H9 (cell line): ENCODE data around the gene LPO. TPM values are rescaled to one million over a fixed set of nuclear protein-coding genes. Genes with fewer than 3 reads are reported as not detected.

Experiments used
- DNase-seq: peaks from one replicate; pipeline ENCODE4 v3.0.0-alpha.2; 2017
- H2AFZ ChIP-seq: one replicate; pipeline ENCODE4 v1.6.1; 2013; ENCODE audit warnings: mild to moderate bottlenecking, low read length, control low read depth, moderate library complexity
- H2AK5ac ChIP-seq: 2 replicates; pipeline ENCODE4 v1.6.1; 2013; ENCODE audit warnings: low read length, control low read depth, mixed read lengths; ENCODE audit not compliant: insufficient read length
- H2BK120ac ChIP-seq: one replicate; pipeline ENCODE4 v1.6.1; 2013; ENCODE audit warnings: low read depth, mild to moderate bottlenecking, low read length, control low read depth, inconsistent platforms; ENCODE audit not compliant: poor library complexity, severe bottlenecking
- H2BK12ac ChIP-seq: 2 replicates; pipeline ENCODE4 v1.6.1; 2013; ENCODE audit warnings: low read length, control low read depth, mixed read lengths, low read depth; ENCODE audit not compliant: insufficient read length
- H2BK15ac ChIP-seq: 2 replicates; pipeline ENCODE4 v1.6.1; 2013; ENCODE audit warnings: low read depth, low read length, control low read depth
- H2BK20ac ChIP-seq: one replicate; pipeline ENCODE4 v1.6.1; 2013; ENCODE audit warnings: low read depth, mild to moderate bottlenecking, low read length, control low read depth, inconsistent platforms; ENCODE audit not compliant: poor library complexity, severe bottlenecking
- H2BK5ac ChIP-seq: 2 replicates; pipeline ENCODE4 v1.6.1; 2013; ENCODE audit warnings: low read length, control low read depth, mixed read lengths; ENCODE audit not compliant: insufficient read length
- H3K14ac ChIP-seq: 2 replicates; pipeline ENCODE4 v1.6.1; 2013; ENCODE audit warnings: low read length, control low read depth; ENCODE audit not compliant: insufficient read depth
- H3K18ac ChIP-seq: 2 replicates; pipeline ENCODE4 v1.6.1; 2013; ENCODE audit warnings: low read depth, mild to moderate bottlenecking, mixed read lengths, low read length, control low read depth; ENCODE audit not compliant: insufficient read length
- H3K23ac ChIP-seq: 2 replicates; pipeline ENCODE4 v1.6.1; 2013; ENCODE audit warnings: low read length, control low read depth, mixed read lengths, low read depth; ENCODE audit not compliant: insufficient read length
- H3K23me2 ChIP-seq: 2 replicates; pipeline ENCODE4 v1.6.1; 2013; ENCODE audit warnings: low read depth, mild to moderate bottlenecking, mixed read lengths, low read length, control low read depth; ENCODE audit not compliant: insufficient read length, poor library complexity, severe bottlenecking
- H3K27ac ChIP-seq: 2 replicates; pipeline ENCODE4 v1.5.1; 2013; ENCODE audit warnings: low read length, control low read depth, mixed read lengths, low read depth; ENCODE audit not compliant: insufficient read length
- H3K27me3 ChIP-seq: 2 replicates; pipeline ENCODE4 v1.6.1; 2013; ENCODE audit warnings: low read length, control low read depth, inconsistent platforms; ENCODE audit not compliant: insufficient read depth
- H3K4ac ChIP-seq: 2 replicates; pipeline ENCODE4 v1.6.1; 2013; ENCODE audit warnings: low read depth, mild to moderate bottlenecking, control low read depth, inconsistent platforms, low read length, moderate library complexity
- H3K4me1 ChIP-seq: 2 replicates; pipeline ENCODE4 v1.6.1; 2013; ENCODE audit warnings: low read length, control low read depth, inconsistent platforms; ENCODE audit not compliant: insufficient read depth
- H3K4me2 ChIP-seq: 2 replicates; pipeline ENCODE4 v1.6.1; 2013; ENCODE audit warnings: low read length, control low read depth, mixed read lengths; ENCODE audit not compliant: insufficient read length, insufficient read depth
- H3K56ac ChIP-seq: 2 replicates; pipeline ENCODE4 v1.6.1; 2013; ENCODE audit warnings: low read depth, mild to moderate bottlenecking, mixed read lengths, low read length, control low read depth; ENCODE audit not compliant: insufficient read length
- H3K79me1 ChIP-seq: 2 replicates; pipeline ENCODE4 v1.6.1; 2013; ENCODE audit warnings: low read depth, mild to moderate bottlenecking, moderate library complexity, low read length, control low read depth, inconsistent platforms; ENCODE audit not compliant: insufficient read depth, poor library complexity, severe bottlenecking
- H3K79me2 ChIP-seq: 2 replicates; pipeline ENCODE4 v1.6.1; 2013; ENCODE audit warnings: low read length, control low read depth, inconsistent platforms; ENCODE audit not compliant: insufficient read depth
- H3K9ac ChIP-seq: 2 replicates; pipeline ENCODE4 v1.6.1; 2013; ENCODE audit warnings: low read length, control low read depth, mixed read lengths; ENCODE audit not compliant: insufficient read length; ENCODE audit errors: extremely low read depth
- H3K9me3 ChIP-seq: one replicate; pipeline ENCODE4 v1.6.1; 2013; ENCODE audit warnings: low read depth, low read length, inconsistent platforms; ENCODE audit not compliant: control insufficient read depth
- H3T11ph ChIP-seq: one replicate; pipeline ENCODE4 v1.6.1; 2013; ENCODE audit warnings: mild to moderate bottlenecking, low read length, control low read depth, inconsistent platforms
- H4K20me1 ChIP-seq: one replicate; pipeline ENCODE4 v1.6.1; 2013; ENCODE audit not compliant: control insufficient read depth, insufficient read length, insufficient read depth
- H4K5ac ChIP-seq: 2 replicates; pipeline ENCODE4 v1.6.1; 2013; ENCODE audit warnings: low read depth, mild to moderate bottlenecking, mixed read lengths, low read length, control low read depth; ENCODE audit not compliant: insufficient read length
- H4K8ac ChIP-seq: replicated peaks from 2 replicates; pipeline ENCODE4 v1.6.1; 2013; ENCODE audit warnings: low read length, control low read depth, mixed read lengths, low read depth; ENCODE audit not compliant: insufficient read length
- H4K91ac ChIP-seq: 2 replicates; pipeline ENCODE4 v1.6.1; 2013; ENCODE audit warnings: low read depth, mild to moderate bottlenecking, moderate library complexity, mixed read lengths, low read length, control low read depth; ENCODE audit not compliant: insufficient read length
- H3K27ac Mint-ChIP-seq, 3 experiments: 2 replicates in 2 of 3; 3 replicates in 1 of 3; pipeline ENCODE4 v1.8.0; 2020 to 2021; ENCODE audit warnings: mixed read lengths in 3 of 3, mild to moderate bottlenecking in 1 of 3, moderate library complexity in 1 of 3
- H3K27me3 Mint-ChIP-seq: 2 replicates; pipeline ENCODE4 v1.8.0; 2021; ENCODE audit warnings: low read depth, mild to moderate bottlenecking, moderate library complexity, mixed read lengths
- H3K36me3 Mint-ChIP-seq, 3 experiments: 2 replicates in 2 of 3; 3 replicates in 1 of 3; pipeline ENCODE4 v1.8.0; 2020 to 2021; ENCODE audit warnings: low read depth in 3 of 3, mixed read lengths in 3 of 3; ENCODE audit not compliant: insufficient read depth in 1 of 3
- H3K4me1 Mint-ChIP-seq, 2 experiments: 2 replicates each; pipeline ENCODE4 v1.8.0; 2020; ENCODE audit warnings: mixed read lengths in 2 of 2
- H3K4me3 Mint-ChIP-seq, 2 experiments: 2 replicates in 1 of 2; 3 replicates in 1 of 2; pipeline ENCODE4 v1.8.0; 2020 to 2021; ENCODE audit warnings: mild to moderate bottlenecking in 2 of 2, mixed read lengths in 2 of 2, moderate library complexity in 1 of 2
- H3K9me3 Mint-ChIP-seq, 2 experiments: 2 replicates in 1 of 2; 3 replicates in 1 of 2; pipeline ENCODE4 v1.8.0; 2020; ENCODE audit warnings: mild to moderate bottlenecking in 2 of 2, mixed read lengths in 2 of 2, moderate library complexity in 1 of 2
- CTCF ChIP-seq: fragments of 200-600 bp; sonication (generic); conservative IDR thresholded peaks from 3 replicates; pipeline ENCODE4 v1.8.0; 2021; ENCODE audit warnings: antibody characterized with exemption, mild to moderate bottlenecking
- WGBS: extraction: QIAGEN DNeasy Blood & Tissue Kit; methylation state at CpG from one replicate; pipeline ENCODE4 v1.1.7; 2013; ENCODE audit warnings: missing lambda C conversion rate, low lambda C conversion rate, mixed read lengths; ENCODE audit not compliant: insufficient read length; ENCODE audit errors: extremely low coverage; 5-methylcytosine and 5-hydroxymethylcytosine counted together
- total RNA-seq: library from RNA; stranded (reverse); gene quantifications from 2 replicates; pipeline ENCODE4 v1.2.1, GENCODE V29; 2021

The LPO gene
- total RNA-seq, 1 experiment from 2014 or later, result 0.17 TPM

- H2BK20ac ChIP-seq, result no peak overlapping the region
- H3K14ac ChIP-seq, result no peak overlapping the region; the same call in 1 of the 2 replicates
- no peaks in the 10 kb centered on the region for H4K20me1 ChIP-seq
- H3K56ac ChIP-seq, result no peak overlapping the region
- H2BK120ac ChIP-seq, result no peak overlapping the region
- H3K23me2 ChIP-seq, result no peaks in the 10 kb centered on the region
- Mint-ChIP-seq H3K4me1 (peaks cover 5 to 7% of the 10 kb centered on the region in 2 experiments; a peak in 3 of 4 replicates), H3K4me3 (no peak overlapping the region; a peak in 1 of 5 replicates), H3K27me3 (peaks cover 25% of the 10 kb centered on the region), H3K9me3 (no peaks in the 10 kb centered on the region), H3K27ac (no peak overlapping the region), H3K36me3 (no peaks in the 10 kb centered on the region)
- H3K27me3 ChIP-seq, result no peaks in the 10 kb centered on the region
- H2AFZ ChIP-seq, result no peak overlapping the region
- no peak overlapping the region for H3K4ac ChIP-seq
- H3K4me1 ChIP-seq, result no peaks in the 10 kb centered on the region
- H3K18ac ChIP-seq, result no peak overlapping the region
- H2BK15ac ChIP-seq, result no peak overlapping the region
- no peaks in the 10 kb centered on the region for H3K79me1 ChIP-seq
- H2BK12ac ChIP-seq, result no peak overlapping the region
- H4K5ac ChIP-seq, result no peak overlapping the region
- no peak overlapping the region for H3K23ac ChIP-seq
- peak; percentile 54 for TF ChIP-seq CTCF
- H4K8ac ChIP-seq, result no peak overlapping the region
- DNase-seq, result peak; percentile 75
- H3K27ac ChIP-seq, result no peak overlapping the region
- no peak overlapping the region for H3T11ph ChIP-seq
- no CpG with 5 or more reads among the region's 18 CpGs for WGBS
- no peak overlapping the region for H3K9ac ChIP-seq
- no peak overlapping the region for H4K91ac ChIP-seq
- H2AK5ac ChIP-seq, result no peak overlapping the region
- no peaks in the 10 kb centered on the region for H3K79me2 ChIP-seq
- no peak overlapping the region for H3K4me2 ChIP-seq
- H3K9me3 ChIP-seq, result no peaks in the 10 kb centered on the region
- H2BK5ac ChIP-seq, result no peak overlapping the region
Observed at GRCh38 chr17:58193641-58194255, 44.6 kb upstream of the LPO start.
